ENCODE results near the gene MOB1B.
"Not testable (repeated sequence)": the region's sequence is repeated elsewhere in the genome, so short reads cannot be mapped to it uniquely, and the experiment has no call there.

Gene MOB1B

DNA sequence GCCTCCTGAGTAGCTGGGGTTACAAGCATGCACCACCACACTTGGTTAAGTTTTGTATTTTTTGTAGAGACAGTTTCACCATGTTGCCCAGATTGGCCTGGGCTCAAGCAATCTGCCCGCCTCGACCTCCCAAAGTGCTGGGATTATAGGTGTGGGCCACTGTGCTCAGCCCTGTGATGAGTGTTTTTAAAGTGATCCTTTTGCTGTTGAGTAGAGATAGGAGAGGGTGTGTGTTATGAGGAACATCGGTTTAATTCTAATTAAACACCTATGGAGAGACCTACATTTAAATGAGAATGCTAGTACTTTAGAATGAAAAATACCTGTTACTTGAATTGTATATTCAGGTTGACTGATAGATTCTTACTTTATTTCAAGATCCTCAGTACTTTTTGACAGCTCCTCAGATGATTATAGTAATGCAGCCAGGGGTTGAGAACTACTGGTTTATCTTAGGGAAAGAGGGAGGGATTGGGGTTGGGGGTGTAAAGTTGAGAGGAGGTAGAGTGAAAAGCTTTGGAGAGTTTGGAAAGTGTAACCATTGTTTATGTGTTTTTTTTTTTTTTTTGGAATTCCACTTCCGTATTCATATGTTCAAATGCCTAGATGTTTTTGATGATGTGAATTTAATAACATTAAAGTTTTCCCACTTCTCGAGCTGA lies 54.5 kb downstream of the MOB1B start:
- DNase-seq (ENCODE audit: low read depth, low spot score), result no peak

DNA sequence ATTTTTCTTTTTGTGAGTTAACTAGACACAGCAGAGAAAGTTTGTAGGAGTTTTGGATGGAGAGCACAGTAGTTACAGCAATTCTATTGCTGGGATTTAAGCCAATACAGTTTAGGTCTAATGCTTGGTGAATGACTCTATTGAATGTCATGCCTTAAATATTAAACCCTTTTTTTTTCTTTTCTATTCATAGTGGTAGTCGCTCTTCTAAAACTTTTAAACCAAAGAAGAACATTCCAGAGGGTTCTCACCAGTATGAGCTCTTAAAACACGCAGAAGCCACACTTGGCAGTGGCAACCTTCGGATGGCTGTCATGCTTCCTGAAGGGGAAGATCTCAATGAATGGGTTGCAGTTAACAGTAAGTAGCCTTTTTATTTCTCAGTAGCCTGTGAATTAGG lies 56.5 kb downstream of the MOB1B start:
- no peak for DNase-seq (ENCODE audit: low read depth, low spot score)

DNA sequence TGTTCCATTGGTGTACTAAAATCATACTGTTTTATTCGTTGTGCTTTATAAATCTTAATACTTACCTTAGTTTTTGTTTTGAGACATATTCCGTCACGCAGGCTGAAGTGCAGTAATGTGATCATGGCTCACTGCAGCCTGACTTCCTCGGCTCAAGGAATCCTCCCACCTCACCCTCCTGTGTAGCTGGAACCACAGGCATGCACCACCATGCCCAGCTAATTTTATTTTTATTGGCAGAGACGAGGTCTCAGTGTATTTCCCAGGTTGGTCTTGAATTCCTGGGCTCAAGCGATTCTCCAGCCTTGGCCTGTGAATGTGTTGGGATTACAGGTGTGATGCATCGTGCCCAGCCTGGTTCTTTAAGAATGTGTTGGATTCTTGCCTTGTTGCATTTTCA lies 66.9 kb downstream of the MOB1B start:
- DNase-seq (ENCODE audit: low read depth, low spot score), result no peak

DNA sequence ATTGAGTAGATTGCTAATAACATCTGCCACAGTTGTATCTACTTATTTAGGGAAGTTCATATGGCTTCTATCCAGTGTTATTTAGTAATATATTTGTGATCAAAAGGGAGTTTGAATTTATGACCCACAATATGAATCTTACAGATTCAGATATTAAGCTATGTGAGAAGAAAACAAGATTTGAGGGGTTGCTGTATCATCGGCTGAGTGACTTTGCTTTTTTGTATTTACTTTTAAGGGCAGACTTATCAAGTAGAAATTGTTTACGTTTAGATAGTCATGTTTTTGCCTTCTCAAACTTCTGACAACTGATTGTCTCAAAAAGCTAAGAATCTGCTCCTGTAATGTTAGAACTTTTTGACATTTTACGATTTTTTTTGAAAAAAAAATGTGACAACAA lies 74.1 kb downstream of the MOB1B start:
- DNase-seq (ENCODE audit: low read depth, low spot score), result no peak

DNA sequence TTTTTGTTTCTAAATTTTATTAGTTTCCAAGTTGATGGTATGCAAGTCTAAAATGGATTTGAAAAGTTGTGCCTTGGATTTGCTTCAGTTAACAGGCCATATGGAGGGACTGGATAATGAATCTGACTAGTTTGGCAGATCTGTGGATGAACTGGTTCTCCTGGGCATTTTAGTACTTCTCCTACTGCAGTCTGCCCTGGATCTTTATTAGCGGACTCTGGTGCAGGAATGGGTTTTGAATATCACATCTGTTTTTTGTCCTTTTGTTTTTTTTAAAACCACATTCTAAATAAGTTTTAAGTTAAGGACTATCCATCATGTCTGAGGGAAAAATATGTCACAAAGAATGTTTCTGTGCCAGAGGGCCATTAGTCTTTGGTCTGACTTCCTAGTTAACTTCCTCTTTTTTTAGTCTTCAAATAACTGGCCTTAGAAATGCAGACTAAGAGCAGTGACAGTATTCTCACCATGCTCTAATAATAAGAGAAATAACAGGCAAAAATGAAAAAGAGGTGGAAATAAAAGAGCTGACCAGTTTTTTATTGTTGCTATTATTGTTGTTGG lies 77.4 kb downstream of the MOB1B start:
- DNase-seq (ENCODE audit: low read depth, low spot score), result no peak

DNA sequence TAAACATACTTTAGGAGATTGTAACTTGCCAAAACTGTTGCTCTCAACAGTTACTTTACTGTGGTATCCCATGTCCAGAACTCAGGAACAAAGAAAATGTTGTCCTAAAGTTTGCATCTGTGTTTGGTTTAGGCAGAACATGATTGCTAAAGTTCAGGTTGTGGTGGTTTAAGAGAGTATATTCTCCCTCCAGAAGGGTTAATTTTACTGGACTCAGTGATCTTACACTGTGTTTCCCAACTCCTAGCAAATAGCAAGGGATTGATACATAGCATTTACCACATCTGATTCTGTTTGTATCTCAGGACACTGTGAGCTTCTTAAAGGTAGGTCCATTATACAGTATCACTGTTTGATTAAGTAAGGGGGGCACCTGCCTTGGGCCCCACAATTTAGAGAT lies 78.0 kb downstream of the MOB1B start:
- DNase-seq (ENCODE audit: low read depth, low spot score), result no peak

DNA sequence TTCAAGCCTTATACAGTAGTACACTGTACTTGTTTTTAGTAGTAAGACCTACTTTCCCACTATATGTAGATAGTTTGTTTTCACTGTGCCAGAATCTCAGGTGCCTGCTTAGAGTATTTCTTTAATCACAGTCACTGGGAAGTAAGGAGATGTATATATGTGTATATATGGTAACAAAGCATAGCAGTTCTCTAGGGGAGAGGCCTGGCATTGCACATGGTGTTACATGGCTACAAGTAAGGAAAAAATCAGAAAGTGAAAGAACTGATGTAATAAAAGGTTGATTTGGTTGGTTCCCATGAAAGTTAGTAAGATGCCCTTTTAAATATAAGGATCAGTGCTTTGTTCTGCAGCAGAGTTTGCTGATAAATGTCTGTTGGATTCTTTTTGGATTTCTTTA lies 81.9 kb downstream of the MOB1B start:
- no peak for DNase-seq (ENCODE audit: low read depth, low spot score)

DNA sequence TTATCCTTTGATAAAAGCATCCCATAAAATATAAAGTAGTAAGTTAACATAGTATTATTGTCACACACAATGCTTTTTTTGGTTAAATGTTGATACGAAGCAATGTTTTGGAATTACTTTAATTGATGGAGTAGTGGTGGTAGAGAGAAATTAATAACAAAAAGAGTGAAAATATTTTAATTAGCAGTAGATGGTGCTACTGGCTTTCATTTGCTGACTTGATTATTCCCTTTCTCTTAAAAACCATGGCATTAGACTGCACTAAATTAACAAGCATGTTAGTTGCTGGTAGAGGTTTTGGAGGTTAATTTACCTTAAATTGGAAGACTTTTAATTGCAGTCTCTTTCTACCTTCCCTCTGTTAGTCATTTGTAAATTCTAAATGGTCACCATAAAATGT lies 82.4 kb downstream of the MOB1B start:
- DNase-seq (ENCODE audit: low read depth, low spot score), result no peak

DNA sequence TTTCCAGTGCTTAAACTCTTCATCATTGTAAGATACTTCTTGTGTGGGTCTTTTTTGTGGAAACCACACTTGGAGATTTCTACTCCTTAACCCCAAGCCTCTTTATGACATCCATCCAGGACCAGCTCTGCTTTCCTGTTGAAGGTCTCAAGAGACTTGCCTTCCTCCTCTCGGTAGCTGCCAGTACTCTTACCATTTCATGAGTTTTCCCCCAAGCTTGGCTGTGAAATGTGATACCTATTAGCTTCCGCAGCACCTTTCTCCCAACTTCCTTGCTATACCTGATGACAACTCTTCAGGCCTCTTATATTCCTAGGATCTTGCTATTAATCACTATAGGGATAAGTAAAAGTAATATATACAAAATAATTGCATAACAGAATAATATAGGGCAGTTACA lies 89.4 kb downstream of the MOB1B start:
- no peak for DNase-seq (ENCODE audit: low read depth, low spot score)

DNA sequence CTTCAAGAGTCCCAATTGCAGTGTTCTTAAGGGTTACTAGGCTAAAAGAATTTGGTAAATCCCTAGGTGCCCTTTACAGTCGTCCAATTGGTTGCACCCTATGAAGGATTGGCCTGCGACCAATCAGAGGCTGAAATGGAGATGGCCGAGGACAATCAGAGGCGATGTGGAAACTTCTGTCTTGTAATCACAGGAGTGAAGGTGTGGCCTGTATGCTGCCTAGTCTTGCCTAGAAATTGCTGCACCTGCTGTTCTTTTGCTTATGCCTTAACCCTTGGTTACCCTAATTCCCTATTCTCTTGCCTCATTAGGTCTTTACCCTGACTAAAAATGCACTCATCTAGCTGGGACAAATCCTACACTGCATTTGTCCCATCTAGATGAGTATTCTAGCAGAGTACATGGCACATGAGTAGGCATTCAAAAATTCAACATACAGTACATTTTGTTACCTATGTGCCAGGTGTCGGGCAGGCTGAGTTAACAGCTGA lies 90.3 kb downstream of the MOB1B start:
- no peak for DNase-seq (ENCODE audit: low read depth, low spot score)

DNA sequence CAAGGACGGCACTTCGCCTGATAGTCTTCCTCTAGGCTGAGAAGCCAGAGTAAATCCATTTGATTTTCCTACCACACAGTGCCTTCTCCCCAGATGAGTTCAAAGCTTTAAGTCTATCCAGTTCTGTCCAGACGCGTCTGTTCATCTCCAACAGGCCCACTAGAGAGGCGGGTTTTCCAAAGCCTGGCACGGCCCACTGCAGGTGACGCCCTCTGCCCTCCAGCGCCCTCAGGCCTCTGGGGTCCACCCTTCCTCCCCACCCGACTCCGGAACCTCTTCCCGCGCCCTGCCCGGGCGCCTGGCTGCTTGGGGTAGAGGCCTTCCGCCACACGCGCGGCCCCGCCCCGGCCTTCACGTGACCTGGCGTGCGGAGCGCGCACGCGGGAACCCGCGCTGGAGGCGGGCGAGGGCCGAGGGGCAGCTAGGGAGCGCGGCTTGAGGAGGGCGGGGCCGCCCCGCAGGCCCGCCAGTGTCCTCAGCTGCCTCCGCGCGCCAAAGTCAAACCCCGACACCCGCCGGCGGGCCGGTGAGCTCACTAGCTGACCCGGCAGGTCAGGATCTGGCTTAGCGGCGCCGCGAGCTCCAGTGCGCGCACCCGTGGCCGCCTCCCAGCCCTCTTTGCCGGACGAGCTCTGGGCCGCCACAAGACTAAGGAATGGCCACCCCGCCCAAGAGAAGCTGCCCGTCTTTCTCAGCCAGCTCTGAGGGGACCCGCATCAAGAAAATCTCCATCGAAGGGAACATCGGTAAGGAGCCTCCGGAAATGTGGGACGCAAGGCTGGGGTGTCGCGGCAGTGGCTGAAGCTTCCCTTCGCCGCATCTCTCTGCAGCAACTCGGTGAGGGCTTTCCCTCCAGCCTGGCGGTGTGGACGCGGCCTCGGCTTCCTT lies 91.3 kb downstream of the MOB1B start, which contains the start of gene DCK:
DCK (plus strand) TSS at position 469 of the 888 bp plus-strand sequence; CDS start at position 656, 187 bp downstream.
- peak; percentile 97 for DNase-seq (ENCODE audit: low read depth, low spot score)

DNA sequence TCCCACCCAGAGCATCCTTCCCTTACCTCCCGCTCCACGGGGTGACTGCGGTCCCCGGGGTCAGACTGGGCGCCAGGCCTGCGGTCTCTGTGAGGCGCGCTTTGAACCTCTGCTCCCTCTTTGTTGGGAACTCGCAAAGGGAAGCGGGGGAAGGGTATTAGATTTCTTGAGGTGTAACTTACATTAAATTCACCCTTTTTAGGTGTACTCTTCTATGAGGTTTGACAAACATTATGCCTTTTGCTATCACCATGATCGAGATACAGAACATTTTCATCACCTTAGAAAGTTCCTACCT lies 91.8 kb downstream of the MOB1B start:
- no peak for DNase-seq (ENCODE audit: low read depth, low spot score)

DNA sequence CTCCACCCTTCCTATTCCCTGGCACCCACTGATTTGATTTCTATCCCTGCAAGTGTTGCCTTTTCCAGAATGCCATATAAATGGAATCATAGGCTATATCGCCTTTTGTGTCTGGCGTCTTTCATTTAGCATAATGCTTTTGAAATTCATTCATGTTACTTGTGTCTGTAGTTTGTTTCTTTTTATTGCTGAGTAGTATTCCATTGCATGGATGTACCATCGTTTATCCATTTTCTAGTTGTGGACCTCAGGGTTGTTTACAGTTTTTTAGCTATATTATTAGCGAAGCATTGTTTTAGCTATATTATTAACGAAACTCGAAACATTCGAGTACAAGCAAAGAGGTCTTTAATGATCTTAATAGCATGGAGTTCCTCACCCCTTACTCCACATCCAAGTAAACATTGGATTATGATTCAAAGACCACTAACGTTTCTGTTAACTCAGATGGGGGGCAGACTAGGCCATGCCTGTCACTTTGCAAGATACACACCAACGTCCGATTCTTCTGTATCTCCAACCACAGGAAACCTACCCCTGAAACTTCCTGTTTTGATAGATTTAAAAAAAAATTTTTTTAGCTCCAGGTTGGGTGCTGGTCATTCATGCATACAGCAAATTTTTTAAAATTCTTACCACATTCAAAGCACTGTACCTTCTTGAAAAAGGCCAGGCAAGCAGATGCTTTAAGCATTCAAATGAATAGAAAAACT lies 92.4 kb downstream of the MOB1B start:
- no peak for DNase-seq (ENCODE audit: low read depth, low spot score)

DNA sequence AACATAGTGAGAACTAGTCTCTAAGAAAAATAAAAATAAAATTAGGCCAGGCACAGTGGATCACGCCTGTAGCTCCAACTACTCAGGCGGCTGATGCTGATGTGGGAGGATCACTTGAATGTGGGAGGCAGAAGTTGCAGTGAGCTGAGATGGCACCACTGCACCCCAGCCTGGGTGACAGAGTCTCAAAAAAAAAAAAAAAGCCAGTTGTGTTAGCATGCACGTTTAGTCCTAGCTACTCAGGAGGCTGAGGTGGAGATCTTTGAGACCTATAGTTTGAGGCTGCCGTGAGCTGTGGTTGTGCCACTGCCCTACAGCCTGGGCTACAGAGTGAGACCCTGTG lies 93.8 kb downstream of the MOB1B start:
- DNase-seq (ENCODE audit: low read depth, low spot score), result no peak

DNA sequence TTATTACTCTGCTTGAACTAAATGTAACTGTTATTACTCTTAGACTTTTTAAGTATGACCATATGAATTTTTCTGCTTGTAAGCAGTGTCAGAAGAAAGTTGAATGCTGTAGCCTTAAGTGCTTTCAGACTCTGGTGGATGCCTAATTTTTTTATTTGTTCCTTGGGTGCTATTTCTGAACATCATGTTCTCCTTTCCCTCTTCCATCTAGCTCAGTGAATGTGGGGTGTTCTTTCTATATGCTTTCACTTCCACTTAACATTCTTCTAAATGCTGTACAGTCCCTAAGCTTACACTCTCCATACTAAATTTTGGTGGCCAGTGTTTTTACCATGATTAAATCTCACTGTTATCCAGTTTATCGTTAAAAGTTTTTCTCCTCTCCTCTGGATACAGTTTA lies 94.9 kb downstream of the MOB1B start:
- DNase-seq (ENCODE audit: low read depth, low spot score), result no peak

DNA sequence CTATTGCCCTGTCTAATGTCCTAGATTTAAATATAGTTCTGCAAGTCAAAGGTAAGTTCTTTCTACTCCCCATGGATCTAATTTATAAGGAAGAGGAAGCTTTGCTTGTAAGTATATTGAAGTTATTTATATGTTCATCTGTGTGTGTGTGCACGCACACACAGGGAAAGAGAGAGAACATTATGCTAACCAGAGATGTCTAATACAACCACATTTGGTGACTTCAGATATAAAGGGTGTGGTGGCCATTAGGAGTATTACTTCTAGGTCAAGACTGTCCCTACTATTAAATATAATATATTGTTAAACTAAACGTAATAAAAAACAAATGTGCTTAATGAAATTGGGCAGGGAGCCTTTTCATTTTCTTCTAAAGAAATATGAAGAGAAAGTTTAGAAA lies 95.4 kb downstream of the MOB1B start:
- no peak for DNase-seq (ENCODE audit: low read depth, low spot score)

DNA sequence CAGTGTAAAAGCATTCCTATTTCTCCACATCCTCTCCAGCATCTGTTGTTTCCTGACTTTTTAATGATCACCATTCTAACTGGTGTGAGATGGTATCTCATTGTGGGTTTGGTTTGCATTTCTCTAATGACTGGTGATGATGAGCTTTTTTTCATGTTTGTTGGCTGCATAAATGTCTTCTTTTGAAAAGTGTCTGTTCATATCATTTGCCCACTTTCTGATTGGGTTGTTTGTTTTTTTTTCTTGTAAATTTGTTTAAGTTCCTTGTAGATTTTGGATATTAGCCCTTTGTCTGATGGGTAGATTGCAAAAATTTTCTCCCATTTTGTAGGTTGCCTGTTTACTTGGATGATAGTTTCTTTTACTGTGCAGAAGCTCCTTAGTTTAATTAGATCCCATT lies 97.5 kb downstream of the MOB1B start:
- not testable (repeated sequence) for DNase-seq (ENCODE audit: low read depth, low spot score)

DNA sequence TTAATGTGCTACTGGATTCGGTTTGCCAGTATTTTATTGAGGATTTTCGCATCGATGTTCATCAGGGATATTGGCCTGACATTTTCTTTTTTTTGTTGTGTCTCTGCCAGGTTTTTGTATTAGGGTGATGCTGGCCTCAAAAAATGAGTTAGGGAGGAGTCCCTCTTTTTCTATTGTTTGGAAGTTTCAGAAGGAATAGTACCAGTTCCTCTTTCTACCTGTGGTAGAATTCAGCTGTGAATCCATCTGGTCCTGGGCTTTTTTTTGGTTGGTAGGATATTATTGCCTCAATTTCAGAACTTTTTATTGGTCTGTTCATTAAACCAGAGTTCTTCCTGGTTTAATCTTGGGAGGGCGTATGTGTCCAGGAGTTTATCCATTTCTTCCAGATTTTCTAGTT lies 99.2 kb downstream of the MOB1B start:
- DNase-seq (ENCODE audit: low read depth, low spot score), result not testable (repeated sequence)

DNA sequence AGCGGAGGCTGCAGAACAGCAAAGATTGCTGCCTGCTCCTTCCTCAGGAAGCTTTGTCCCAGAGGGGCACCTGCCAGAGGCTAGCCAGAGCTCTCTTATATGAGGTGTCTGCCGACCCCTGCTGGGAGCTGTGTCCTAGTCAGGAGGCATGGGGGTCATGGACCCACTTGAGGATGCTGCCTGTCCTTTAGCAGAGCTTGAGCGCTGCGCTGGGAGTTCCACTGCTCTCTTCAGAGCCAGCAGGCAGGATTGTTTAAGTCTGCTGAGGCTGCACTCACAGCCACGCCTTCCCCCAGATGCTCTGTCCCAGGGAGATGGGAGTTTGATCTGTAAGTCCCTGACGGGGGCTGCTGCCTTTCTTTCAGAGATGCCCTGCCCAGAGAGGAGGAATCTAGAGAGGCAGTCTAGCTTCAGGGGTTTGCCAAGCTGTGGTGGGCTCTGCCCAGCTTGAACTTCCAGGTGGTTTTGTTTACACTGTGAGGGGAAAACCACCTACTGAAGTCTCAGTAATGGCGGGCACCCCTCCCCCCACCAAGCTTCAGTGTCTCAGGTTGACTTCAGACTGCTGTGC lies 102.2 kb downstream of the MOB1B start:
- DNase-seq (ENCODE audit: low read depth, low spot score), result peak; percentile 70

DNA sequence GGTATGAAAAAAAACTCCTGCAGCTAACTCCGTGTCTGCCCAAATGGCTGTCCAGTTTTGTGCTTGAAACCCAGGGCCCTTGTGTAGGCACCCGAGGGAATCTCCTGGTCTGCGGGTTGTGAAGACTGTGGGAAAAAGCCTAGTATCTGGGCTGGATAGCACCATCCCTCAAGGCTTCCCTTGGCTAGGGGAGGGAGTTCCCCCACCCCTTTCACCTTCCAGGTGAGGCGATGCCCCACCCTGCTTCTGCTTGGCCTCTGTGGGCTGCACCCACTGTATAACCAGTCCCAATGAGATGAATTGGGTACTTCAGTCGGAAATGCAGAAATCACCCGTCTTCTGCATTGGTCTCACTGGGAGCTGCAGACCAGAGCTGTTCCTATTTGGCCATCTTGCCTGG lies 102.9 kb downstream of the MOB1B start:
- not testable (repeated sequence) for DNase-seq (ENCODE audit: low read depth, low spot score)

DNA sequence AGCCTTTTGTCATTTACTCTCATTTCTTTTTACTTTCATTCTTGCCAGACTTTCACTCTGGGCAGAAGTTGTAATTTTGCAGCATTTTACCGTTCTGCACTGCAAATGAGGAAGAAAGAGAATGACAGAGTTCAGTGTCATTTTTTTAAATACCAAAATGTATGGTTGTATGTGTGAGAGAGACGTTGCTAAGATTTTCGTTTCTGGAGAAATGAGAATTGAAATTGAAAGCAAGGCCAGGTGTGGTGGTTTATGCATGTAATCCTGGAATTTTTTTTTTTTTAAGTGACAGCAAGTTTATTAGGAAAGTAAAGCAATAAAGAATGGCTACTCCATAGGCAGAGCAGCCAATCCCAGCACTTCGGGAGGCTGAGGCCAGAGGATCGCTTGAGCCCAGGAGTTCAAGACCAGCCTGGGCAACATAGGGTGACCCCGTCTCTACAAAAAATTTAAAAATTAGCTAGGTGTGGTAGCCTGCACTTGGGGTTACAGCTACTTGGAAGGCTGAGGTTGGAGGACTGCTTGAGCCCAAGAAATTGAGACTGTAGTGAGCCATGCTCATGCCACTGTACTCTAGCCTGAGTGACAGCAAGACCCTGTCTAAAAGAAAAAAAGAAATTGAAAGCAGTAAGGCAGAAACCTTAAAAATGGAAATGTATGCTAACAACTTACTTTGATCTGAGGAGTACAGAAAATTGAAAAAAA lies 104.2 kb downstream of the MOB1B start:
- DNase-seq (ENCODE audit: low read depth, low spot score), result no peak

Data from ELF-1 (cell line).